ENCODE measurements around the gene CHRNA7. TPM values are rescaled to one million over a fixed set of nuclear protein-coding genes. Genes with fewer than 3 reads are reported as not detected.

The CHRNA7 gene
- total RNA-seq, 2 experiments from 2014 or later: not detected

DNA sequence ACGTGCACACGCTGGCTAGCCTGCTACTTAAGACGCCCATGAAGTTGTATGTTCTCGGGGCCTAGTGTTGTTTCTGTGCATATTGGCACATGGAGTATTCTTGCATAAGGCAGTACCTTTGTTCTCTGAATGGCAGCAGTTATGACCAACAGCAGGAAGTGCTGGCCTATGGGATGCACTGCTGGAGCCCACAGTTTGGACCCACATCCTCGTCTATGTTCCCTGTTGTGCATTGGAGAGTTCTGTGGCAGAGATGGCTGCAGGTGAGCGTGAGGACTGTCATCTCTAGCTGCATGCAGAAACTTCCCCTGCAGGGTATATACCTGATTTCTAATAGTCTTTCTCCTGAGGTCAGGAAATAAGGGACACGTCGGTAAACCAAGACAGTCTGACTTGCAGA, 81.8 kb downstream of the CHRNA7 start:
- H3K36me3 Mint-ChIP-seq: no peaks in the 10 kb centered on the region
- no peak overlapping the region for H3K4me3 Mint-ChIP-seq
- H3K27ac Mint-ChIP-seq: no peak overlapping the region
- intact Hi-C loops (cut with micrococcal nuclease): no loop called here
- DNase-seq: no peak
- no peaks in the 10 kb centered on the region for H3K9me3 Mint-ChIP-seq
- H3K4me1 Mint-ChIP-seq (ENCODE audit: low read depth): no peaks in the 10 kb centered on the region
- peaks cover 9% of the 10 kb centered on the region for H3K27me3 Mint-ChIP-seq
- CTCF ChIA-PET: no interaction called here
- POLR2A ChIA-PET: no interaction called here

DNA sequence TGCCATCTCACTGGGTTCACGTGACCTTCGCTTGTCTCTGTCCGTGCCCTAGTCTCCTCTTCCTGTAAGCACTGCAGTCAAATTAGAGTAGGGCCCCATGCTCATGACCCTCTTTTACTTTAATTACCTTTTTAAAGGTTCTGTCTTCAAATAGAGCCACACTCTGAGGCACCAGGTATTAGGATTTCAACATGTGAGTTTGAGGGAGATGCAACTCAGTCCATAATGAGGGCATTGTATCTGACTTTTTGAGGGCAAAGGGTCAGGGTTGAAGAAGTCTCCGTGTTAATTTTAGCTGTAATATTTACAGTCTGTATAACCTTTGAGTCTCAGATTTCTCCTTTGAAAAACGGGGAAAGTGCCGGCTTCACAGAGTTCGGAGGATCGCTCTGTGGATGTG, 82.9 kb downstream of the CHRNA7 start:
- intact Hi-C loops (cut with micrococcal nuclease): no loop called here
- no peak for DNase-seq
- H3K4me3 Mint-ChIP-seq: no peak overlapping the region

DNA sequence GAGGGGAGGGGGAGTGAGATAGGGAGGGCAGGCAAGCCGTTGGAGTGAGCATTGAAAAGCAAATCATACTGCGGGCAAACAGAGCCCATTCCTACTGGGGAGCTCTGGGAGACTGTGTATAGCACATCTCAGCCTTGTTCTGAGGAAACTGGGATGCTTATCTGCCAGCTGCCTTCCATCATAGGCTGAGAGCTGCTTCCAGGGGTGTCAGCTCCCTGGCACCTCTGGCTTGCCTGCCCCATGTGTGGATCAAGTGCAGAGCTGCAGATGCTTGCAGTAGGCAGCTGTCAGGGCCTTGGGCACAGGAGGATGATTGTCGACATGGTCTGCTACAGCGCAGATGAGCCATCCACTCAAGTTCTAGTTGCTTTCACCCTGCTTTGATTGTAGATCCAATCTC, 86.8 kb downstream of the CHRNA7 start:
- Mint-ChIP-seq H3K4me3 (no peak overlapping the region), H3K36me3 (no peaks in the 10 kb centered on the region), H3K9me3 (no peaks in the 10 kb centered on the region), H3K27me3 (no peaks in the 10 kb centered on the region), H3K4me1 (ENCODE audit: low read depth) (no peaks in the 10 kb centered on the region), H3K27ac (no peak overlapping the region)
- ChIA-PET CTCF (no interaction called here), POLR2A (no interaction called here)
- intact Hi-C loops (cut with micrococcal nuclease): no loop called here
- DNase-seq: no peak

More for the DNA sequence above, 82.9 kb downstream of the CHRNA7 start:
- H3K9me3 Mint-ChIP-seq: no peaks in the 10 kb centered on the region
- ChIA-PET POLR2A (no interaction called here), CTCF (no interaction called here)
- H3K27ac Mint-ChIP-seq: no peak overlapping the region
- H3K4me1 Mint-ChIP-seq (ENCODE audit: low read depth): no peaks in the 10 kb centered on the region
- H3K27me3 Mint-ChIP-seq: peaks cover 9% of the 10 kb centered on the region
- no peaks in the 10 kb centered on the region for H3K36me3 Mint-ChIP-seq

DNA sequence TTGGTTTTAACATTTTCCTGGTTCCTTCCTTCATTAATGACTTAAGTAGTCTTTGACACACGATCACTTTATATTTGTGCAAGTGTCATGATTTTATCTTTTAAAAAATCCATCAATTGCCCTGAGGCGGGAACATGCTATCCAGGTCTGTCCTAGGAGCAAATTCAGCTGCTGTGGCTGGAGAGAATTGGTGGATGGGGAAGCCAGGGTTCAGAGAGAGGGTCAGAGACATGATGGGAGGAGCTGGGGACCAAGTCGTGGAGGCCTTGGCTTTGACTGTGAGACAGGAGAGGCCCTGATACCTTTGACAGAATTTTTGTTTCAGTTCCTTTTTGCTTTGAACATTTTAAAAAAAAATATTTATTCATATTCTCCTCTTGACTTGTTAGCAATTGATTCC, 89.0 kb downstream of the CHRNA7 start:
- Mint-ChIP-seq H3K4me1 (ENCODE audit: low read depth) (no peaks in the 10 kb centered on the region), H3K27ac (no peak overlapping the region), H3K9me3 (no peaks in the 10 kb centered on the region), H3K4me3 (no peak overlapping the region), H3K27me3 (peaks cover 2% of the 10 kb centered on the region), H3K36me3 (no peaks in the 10 kb centered on the region)
- ChIA-PET POLR2A (no interaction called here), CTCF (no interaction called here)
- intact Hi-C loops (cut with micrococcal nuclease): no loop called here
- DNase-seq: no peak

DNA sequence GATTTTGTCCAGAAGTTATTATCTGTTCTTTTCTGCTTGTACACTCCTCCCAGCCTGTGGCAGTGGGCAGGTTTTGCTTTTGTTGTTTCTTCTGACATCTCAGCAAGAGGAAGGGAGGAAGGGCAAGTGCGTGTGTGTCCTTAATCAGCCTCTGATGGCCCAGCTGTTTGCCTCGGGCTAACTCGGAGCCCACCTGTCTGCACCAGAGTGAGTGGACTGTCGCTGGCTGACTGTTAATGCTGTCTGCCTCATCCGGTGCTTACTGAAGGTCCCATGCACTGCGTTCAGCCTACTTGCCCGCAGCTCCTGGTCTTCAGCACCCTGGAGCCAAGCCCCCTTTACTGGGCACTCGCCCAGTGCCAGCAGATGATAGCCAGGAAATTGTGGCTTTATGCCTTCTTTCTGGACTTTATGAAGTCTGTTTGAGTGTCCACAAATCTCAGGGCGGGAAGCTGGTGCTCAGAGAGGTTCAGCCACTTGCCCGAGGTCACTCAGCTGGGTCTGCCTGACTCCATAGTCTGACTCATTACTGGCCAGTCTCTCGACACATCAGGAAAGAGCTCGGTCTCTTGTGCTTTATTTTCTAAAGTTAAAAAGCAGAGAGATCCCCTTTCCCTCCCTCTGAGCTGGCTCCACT, 89.5 kb downstream of the CHRNA7 start:
- DNase-seq: no peak
- ChIA-PET CTCF (no interaction called here), POLR2A (no interaction called here)
- Mint-ChIP-seq H3K36me3 (no peaks in the 10 kb centered on the region), H3K9me3 (no peaks in the 10 kb centered on the region), H3K27me3 (peaks cover 2% of the 10 kb centered on the region), H3K4me3 (no peak overlapping the region), H3K27ac (no peak overlapping the region), H3K4me1 (ENCODE audit: low read depth) (no peaks in the 10 kb centered on the region)
- intact Hi-C loops (cut with micrococcal nuclease): no loop called here

DNA sequence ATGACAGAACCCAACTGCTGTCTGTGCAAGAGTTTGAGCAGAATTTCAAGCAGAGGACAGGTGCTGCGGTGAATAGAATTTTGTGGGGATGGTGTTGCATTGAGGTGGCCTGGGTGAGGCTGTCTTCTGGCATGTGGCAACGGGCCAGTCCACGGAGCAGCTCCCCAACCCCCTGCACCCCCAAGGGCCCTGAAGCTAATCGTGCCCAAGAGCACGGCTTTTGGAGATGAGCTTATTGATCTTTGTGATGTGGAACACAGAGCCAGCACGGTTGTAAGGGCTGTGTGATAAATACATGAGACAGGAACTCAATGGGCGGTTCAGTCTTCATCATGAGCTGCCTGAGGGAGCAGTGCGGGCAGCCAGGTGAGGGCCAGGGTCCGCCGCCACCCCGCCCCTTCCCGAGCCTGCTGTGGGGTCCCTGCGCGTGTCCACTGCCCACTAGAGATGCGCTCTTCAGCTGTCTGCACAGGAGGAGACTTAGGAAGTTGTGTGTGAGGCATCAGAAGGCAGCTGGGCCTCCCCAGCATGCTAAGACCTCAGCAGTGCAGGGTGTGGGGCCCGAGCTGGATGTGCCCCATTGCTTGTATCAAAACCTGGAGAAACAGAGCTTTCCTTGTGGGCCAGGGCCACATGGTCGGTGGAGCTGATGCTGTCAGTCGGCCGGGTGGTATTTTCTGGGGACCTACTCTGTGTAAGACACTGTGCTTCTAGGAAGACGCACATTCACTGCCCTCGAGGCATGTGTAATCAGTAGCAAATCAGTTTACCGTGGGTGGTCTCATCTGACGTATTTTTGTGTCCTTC, 90.5 kb downstream of the CHRNA7 start:
- no peak for DNase-seq
- no peaks in the 10 kb centered on the region for H3K9me3 Mint-ChIP-seq
- H3K27ac Mint-ChIP-seq: no peak overlapping the region
- H3K36me3 Mint-ChIP-seq: no peaks in the 10 kb centered on the region
- POLR2A ChIA-PET: no interaction called here
- H3K4me1 Mint-ChIP-seq (ENCODE audit: low read depth): no peaks in the 10 kb centered on the region
- H3K4me3 Mint-ChIP-seq: no peak overlapping the region
- CTCF ChIA-PET: no interaction called here
- peaks cover 2% of the 10 kb centered on the region for H3K27me3 Mint-ChIP-seq
- intact Hi-C loops (cut with micrococcal nuclease): no loop called here

DNA sequence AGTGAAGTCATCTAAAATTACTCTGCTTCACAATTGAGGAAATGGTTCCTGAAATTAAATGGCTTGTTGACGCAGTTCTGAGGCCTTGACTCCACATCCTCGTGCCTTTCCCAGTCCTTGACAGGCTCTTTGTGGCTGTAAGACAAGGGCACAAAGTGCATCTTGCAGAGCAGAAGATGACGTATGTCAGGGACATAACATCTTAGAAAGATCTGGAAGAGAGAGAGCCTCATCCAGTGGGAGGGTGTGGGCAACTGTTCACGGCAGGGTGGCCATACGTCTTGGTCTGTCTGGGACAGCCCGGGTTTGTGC, 91.0 kb downstream of the CHRNA7 start:
- no peak for DNase-seq
- Mint-ChIP-seq H3K9me3 (no peaks in the 10 kb centered on the region), H3K36me3 (no peaks in the 10 kb centered on the region), H3K27me3 (peaks cover 2% of the 10 kb centered on the region), H3K4me1 (ENCODE audit: low read depth) (no peaks in the 10 kb centered on the region), H3K4me3 (no peak overlapping the region), H3K27ac (no peak overlapping the region)
- CTCF ChIA-PET: no interaction called here
- intact Hi-C loops (cut with micrococcal nuclease): no loop called here
- POLR2A ChIA-PET: no interaction called here

DNA sequence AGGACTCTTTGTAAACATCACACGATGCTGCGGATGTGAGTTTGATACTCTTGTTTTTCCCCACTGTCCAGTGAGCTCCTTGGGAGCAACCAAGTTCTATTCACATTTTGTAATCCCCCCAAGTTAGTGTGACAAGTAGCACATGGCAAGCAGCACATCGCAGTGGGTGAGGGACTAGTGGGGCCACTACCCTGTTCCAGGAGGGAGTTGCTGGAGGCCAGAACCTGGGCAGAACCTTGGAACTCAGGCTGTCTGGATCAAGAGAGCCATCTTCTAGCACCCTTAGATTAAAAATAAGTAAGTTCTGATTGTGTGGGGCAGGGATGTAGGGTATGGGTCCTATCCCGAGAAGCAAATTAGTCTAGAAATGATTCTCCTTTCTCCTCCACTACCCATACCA, 91.7 kb downstream of the CHRNA7 start:
- ChIA-PET POLR2A (no interaction called here), CTCF (no interaction called here)
- Mint-ChIP-seq H3K27me3 (peaks cover 2% of the 10 kb centered on the region), H3K4me1 (ENCODE audit: low read depth) (no peaks in the 10 kb centered on the region), H3K9me3 (no peaks in the 10 kb centered on the region), H3K4me3 (no peak overlapping the region), H3K36me3 (no peaks in the 10 kb centered on the region), H3K27ac (no peak overlapping the region)
- DNase-seq: no peak
- intact Hi-C loops (cut with micrococcal nuclease): no loop called here

DNA sequence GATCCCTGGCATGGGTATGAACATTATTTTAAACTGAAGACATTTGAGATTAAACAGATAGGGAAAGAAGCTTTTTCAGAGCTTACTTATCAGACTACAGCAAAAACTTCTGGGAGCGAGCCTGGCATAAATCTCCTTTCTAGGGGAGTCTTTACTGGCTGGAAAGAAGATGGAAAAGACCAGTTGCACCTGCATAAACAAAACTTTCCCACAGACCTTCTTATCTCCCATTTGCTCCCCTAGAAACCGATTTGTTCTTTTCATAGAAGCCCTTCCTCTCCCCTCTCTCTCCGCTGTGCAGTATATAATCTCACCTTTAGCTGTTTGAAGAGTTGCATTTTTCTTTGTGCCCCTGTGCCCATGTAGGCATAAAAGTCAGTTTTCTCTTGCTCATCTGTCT, 93.2 kb downstream of the CHRNA7 start:
- Mint-ChIP-seq H3K9me3 (no peaks in the 10 kb centered on the region), H3K27me3 (peaks cover 2% of the 10 kb centered on the region), H3K27ac (no peak overlapping the region), H3K4me1 (ENCODE audit: low read depth) (no peaks in the 10 kb centered on the region), H3K36me3 (no peaks in the 10 kb centered on the region), H3K4me3 (no peak overlapping the region)
- CTCF ChIA-PET: no interaction called here
- POLR2A ChIA-PET: no interaction called here
- intact Hi-C loops (cut with micrococcal nuclease): no loop called here
- no peak for DNase-seq

DNA sequence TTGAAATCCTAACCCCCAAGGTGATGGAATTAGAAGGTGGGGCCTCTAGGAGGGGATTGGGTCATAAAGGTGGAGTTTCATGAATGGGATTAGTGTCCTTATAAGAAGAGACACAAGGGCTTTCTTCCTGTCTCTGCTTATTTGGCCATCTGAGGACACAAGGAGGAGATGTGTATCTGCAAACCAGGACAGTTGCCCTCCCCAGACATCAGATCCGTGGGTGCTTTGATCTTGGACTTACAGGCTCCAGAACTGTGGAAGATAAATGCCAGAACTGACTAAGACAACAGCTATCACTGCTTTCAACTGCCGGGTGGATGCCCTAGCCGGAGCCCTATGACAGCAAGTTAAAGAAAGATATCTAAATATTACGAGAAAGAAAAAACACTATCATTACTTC, 94.4 kb downstream of the CHRNA7 start:
- Mint-ChIP-seq H3K27me3 (peaks cover 2% of the 10 kb centered on the region), H3K4me3 (no peak overlapping the region), H3K4me1 (ENCODE audit: low read depth) (no peaks in the 10 kb centered on the region), H3K9me3 (no peaks in the 10 kb centered on the region), H3K27ac (no peak overlapping the region), H3K36me3 (no peaks in the 10 kb centered on the region)
- intact Hi-C loops (cut with micrococcal nuclease): no loop called here
- ChIA-PET CTCF (no interaction called here), POLR2A (no interaction called here)
- no peak for DNase-seq

DNA sequence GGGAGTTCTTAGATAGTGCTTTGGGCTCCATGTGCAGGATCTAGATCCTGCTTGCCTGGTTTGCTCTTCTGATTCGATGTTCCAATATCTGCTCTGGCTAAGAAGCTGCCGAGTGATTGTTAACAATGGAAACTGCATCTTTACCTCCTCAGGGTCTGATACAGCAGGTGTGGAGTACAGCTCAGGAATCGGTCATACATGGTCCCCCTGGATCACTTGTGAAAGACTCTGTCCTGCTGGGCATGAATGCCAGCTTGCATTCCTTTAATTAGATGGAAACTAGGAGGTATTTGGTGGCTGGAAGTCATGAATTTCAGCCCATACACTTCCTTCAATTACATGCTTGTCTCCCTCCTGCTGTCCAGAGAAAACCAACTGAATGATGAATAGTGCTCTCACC, 95.3 kb downstream of the CHRNA7 start:
- CTCF ChIA-PET: no interaction called here
- Mint-ChIP-seq H3K4me3 (no peak overlapping the region), H3K27me3 (peaks cover 4% of the 10 kb centered on the region), H3K9me3 (no peaks in the 10 kb centered on the region), H3K36me3 (no peaks in the 10 kb centered on the region), H3K4me1 (ENCODE audit: low read depth) (no peaks in the 10 kb centered on the region), H3K27ac (no peak overlapping the region)
- intact Hi-C loops (cut with micrococcal nuclease): no loop called here
- POLR2A ChIA-PET: no interaction called here
- no peak for DNase-seq

DNA sequence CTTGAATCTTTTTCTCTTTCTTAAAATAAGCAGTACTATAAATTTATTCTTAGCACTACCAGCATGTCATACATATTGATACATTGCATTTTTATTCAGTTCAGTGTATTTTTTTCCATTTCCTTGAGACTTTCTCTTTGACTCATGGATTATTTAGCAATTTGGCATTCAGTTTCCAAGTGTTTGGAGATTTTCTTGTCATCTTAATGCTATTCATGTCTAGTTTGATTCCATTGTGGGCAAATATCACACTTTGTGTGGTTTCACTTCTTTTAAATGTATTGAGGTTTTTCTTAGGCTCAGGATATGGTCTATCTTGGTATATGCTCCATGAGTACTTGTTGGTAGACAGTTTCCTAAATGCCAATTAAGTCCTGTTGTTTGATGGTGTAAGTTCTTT, 99.5 kb downstream of the CHRNA7 start:
- no peak for DNase-seq
- POLR2A ChIA-PET: no interaction called here
- Mint-ChIP-seq H3K4me1 (ENCODE audit: low read depth) (no peaks in the 10 kb centered on the region), H3K4me3 (no peak overlapping the region), H3K36me3 (no peaks in the 10 kb centered on the region), H3K27ac (no peak overlapping the region), H3K27me3 (peaks cover 7% of the 10 kb centered on the region), H3K9me3 (no peaks in the 10 kb centered on the region)
- CTCF ChIA-PET: no interaction called here
- intact Hi-C loops (cut with micrococcal nuclease): no loop called here

DNA sequence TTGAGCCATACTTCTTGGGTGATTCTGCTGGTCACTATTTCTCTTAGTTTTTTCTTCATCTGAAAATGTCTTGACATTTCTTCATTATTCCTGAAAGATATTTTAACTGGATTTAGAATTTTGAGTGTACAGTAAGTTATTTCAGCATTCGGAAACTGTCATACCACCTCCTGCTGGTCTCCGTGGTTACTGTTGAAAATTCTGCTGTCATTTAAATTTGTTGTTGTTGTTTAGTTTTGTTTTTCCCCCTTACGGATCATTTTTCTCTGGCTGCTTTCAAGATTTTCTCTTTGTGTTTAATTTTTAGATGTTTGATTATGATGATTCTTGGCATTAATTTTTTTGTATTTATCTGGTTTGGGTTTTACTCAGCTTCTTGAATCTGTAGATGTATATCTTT, 100.5 kb downstream of the CHRNA7 start:
- ChIA-PET POLR2A (no interaction called here), CTCF (no interaction called here)
- H3K4me1 Mint-ChIP-seq (ENCODE audit: low read depth): no peaks in the 10 kb centered on the region
- intact Hi-C loops (cut with micrococcal nuclease): no loop called here
- H3K36me3 Mint-ChIP-seq: no peaks in the 10 kb centered on the region
- no peak overlapping the region for H3K27ac Mint-ChIP-seq
- H3K9me3 Mint-ChIP-seq: no peaks in the 10 kb centered on the region
- no peak overlapping the region for H3K4me3 Mint-ChIP-seq
- DNase-seq: no peak
- peaks cover 11% of the 10 kb centered on the region for H3K27me3 Mint-ChIP-seq

Data from activated CD4-positive, alpha-beta memory T cell treated with anti-CD3 and anti-CD28 coated beads for 36 hours (primary cell).